ENCODE measurements around the gene OTUD3. TPM values are rescaled to one million over a fixed set of nuclear protein-coding genes. Genes with fewer than 3 reads are reported as not detected.
A peak's percentile ranks its signal among the peaks of the same experiment; 100 is the strongest.
"Not testable (repeated sequence)": the region's sequence is repeated elsewhere in the genome, so short reads cannot be mapped to it uniquely, and the experiment has no call there.

OTUD3 gene
- total RNA-seq, 1 donor from 2014 or later = 7.4 TPM

GRCh38 chr1:19910650-19911049, 28.5 kb downstream of the OTUD3 start:
- no peak for DNase-seq (ENCODE audit: low spot score)

DNA sequence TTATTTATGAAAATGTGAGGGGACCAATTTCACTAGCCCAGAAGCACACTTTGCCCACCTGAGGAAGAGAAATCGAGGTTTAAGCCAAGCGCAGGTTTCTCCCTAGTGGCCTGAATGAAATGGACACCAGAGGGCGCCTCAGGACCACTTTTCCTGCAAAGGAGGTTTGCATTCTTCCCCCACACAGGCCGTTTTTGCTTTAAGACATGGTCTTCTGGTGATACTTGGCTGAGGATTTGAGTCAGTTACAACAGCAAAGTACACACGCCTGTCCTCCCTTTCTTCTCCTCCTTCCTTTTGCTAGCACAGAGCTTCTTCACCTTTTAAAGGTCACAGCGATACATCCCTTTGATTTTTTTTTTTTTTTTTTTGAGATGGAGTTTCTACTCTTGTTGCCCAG, 35.9 kb downstream of the OTUD3 start:
- peak; percentile 83 for DNase-seq (ENCODE audit: low spot score)

DNA sequence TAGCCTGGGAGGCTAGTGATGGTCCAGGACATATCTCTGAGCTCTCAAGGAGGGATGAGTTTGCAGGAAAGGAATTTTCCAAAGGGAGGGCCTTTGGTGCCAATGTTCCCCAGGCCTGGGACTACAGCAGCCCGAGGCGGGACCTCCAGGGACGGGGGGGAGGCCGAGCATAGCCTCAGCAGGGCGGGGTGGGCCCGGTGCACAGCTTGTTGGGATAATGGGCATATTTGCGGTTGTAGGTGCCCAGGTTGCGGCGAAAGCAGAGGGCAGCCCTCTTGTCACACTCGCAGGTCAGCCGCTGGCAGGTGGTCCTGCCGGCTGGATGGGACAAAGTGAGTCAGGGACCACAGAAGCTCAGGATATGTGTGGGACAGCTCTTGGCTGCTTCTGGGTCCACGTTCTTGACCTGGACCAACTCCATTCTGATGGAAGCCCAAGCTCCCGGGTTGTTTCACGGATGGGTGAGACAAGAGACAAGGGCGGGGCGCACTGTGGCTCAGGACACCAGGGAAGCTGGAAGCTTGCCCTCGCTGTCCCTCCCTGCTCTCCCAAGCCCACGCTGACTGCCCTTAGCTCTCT, 38.0 kb downstream of the OTUD3 start:
- DNase-seq (ENCODE audit: low spot score) = no peak

DNA sequence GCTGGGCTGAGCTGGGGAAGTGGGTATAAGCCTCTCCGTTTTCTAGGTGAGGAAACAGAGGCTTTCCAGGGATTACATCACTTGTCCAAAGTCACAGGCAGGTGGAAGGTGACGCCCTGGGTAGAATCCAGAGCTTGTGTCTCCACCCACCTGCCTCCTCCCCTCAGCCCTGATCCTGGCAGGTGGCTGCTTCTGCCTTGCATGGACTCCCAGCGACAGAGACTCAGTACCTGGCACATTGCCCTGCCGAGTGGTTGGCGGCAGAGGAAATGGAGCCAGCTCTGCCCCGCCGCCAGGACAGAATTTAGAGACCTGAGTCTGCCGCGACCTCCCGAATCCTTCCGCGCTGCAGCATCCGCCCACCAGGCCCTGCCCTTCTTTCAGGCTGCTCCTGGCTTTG, 39.1 kb downstream of the OTUD3 start:
- DNase-seq (ENCODE audit: low spot score) = no peak

- no peak for DNase-seq (ENCODE audit: low spot score)
Observed at GRCh38 chr1:19922015-19922688, 40.0 kb downstream of the OTUD3 start.

DNA sequence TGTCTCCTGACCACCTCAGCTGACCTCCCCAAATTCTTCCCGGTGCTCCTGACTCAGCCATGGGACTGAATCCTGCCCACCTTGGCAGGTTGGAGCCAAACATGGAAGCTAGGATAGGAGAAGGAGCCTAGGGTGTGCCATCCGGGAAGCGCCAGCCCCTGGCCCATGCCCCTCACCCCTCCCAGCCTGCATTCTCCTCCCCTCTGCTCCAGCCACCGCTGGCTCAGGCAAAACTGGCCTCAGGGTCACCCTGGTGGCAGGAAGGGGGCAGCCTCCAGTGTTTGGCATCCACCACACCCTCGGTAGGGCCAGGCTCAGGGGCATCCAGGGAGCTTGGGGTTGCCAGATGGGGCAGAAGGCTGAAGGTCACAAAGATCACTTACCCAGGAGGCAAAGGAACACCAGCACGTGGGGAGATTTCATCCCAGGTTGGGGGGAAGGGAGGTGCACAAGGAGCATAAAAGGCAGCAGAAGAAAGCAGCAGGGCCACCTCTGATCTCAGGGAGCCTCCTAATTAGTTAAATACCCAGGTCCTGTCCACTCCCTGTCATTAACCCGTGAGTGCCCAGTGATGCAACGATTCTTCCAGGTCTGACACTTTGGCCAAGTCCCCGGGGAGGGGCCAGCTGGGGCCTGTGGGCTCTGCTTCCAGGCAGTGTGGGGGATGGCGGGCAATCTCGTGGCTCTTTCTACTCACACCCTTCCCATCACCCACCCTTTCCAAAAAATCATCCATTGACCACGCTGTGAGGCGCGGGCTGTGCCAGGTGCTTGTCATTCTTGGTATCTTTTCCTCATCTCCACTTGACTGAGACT, 41.1 kb downstream of the OTUD3 start, which contains the start of gene PLA2G2E:
PLA2G2E (minus strand) TSS at position 481 of the 816 bp plus-strand sequence; CDS start at position 423, 58 bp downstream.
- DNase-seq (ENCODE audit: low spot score) = no peak

- no peak for DNase-seq (ENCODE audit: low spot score)
Observed at GRCh38 chr1:19923953-19924346, 41.8 kb downstream of the OTUD3 start.

- no peak for DNase-seq (ENCODE audit: low spot score)
Observed at GRCh38 chr1:19925342-19926070, 43.3 kb downstream of the OTUD3 start.

DNA sequence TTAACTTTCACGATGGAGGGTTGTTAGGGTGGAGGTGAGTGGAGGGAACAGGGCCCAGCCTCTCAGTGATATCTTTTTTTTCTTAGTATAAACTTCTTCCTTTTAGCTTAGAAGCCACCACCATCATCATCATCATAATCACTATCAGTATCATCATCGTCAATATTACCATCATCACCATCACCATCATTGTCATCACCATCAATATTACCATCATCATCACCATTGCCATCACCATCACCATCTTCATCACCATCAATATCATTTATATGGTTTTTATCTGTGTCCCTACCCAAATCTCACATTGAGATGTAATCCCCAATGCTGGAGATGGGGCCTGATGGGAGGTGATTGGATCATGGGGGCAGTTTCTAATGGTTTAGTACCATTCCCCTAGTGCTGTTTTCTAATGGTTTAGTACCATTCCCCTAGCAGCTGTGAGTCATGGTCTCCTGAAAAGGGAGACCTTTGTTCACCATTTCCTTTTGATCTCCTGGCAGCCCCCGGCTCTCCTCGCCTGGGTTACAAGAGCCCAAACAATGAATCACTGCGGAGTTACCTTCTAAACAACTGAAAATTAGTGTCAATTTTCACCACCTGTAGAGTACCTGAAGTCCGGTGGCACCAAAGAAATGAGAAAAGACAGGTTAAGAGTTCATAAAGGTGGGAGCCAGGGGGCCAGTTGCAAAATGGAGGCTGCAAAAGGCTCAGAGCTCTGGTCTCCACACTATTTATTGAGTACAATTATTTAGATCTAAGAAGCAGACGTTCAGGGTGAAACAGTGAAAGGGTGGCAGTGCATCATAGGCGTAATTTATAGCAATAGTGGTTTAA, 44.3 kb downstream of the OTUD3 start:
- no peak for DNase-seq (ENCODE audit: low spot score)

DNA sequence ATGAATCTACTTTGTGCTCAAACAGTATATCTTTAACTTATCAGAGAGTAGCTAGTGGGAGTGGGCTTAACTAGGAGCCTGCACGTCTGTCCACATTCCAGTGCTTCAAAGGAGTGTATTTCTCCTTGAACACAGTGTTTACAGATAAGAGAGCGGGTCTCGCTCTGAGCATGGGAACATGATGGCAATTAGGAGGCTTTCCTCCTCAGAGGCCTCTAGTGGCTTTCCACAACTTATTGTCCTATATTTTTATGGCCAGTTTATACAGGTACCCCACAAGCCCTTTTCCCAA, 44.9 kb downstream of the OTUD3 start:
- not testable (repeated sequence) for DNase-seq (ENCODE audit: low spot score)

DNA sequence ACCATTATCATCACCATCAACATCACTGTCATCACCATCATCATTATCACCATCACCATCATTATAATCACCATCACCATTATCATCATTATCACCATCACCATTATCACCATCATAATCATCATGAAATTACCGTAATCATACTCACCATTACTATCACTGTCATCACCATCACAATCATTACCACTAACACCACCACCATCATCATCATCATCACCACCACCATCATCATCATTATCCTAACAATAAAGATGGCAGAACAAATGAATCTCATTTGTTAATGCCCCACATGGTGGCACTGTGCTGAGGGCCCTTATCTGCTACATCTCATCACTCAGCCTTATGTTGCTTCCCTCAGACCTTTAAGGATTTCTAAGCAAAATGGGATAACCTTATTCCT, 50.7 kb downstream of the OTUD3 start:
- DNase-seq (ENCODE audit: low spot score) = no peak

DNA sequence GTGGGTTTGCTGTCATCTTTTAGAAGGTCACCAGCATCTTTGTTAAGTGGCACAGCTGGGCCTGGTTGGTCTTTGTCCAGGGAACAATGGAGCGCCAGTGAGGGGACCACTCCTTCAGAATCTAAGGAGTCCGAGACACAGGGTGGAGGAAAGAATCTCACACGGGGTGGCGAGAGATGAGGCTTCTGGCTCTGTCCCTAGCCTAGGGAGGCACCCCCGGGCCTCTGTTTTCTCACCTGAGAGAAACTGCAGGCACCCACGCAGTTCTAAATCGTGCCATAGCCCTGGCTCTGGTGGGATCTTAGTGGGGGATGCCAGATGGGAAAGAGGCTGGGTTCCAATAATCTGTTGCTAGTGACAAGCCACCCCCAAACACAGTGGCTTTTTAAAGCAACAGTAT, 52.1 kb downstream of the OTUD3 start:
- no peak for DNase-seq (ENCODE audit: low spot score)

DNA sequence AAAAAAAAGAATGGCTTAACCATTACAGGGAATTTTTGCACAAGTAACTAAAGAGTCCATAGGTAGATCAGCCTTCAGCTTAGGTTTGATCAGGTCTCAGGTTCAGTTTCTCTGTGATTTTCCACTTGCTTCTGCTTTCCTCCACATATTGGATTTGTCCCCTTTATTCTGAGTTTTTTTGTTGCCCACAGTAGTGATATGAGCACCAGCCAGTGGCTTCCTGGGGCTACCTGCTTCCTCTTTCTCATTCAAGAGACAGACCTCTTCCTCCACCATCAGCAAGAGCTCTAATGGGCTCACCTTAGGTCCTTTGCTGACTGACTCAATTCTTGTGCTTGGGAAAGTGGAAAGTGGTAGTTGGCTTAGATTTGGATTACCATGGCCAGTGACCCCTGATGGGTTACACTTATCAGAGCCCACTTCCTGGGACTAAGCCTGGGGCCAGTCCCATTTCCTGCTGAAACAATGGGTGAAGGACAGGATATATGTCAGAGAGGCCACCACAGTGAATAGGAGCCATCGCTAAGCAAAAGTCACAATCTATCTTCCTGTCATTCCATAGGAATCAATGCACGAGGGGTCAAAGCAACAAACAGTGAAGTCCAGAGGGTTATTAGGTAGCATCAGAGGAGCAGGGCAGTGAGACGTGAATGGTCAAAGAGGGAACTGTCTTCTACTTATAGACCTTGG, 54.0 kb downstream of the OTUD3 start:
- no peak for DNase-seq (ENCODE audit: low spot score)

DNA sequence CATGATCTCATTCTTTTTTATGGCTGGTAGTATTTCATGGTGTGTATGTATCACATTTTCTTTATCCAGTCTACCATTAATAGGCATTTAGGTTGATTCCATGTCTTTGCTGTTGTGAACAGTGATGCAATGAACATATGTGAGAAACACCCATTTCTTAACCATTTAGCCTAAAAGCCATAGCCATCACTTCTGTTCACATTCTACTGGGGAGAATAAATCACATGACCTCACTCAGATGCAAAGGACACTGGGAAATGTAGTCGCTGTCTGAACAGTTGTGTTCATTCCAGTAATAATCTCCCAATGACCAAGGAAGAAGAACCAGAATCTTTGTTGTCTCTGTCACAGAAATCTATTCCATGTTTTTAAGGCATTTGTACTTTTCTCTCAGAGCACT, 56.3 kb downstream of the OTUD3 start:
- DNase-seq (ENCODE audit: low spot score) = no peak

- no peak for DNase-seq (ENCODE audit: low spot score)
Observed at GRCh38 chr1:19940486-19941205, 58.5 kb downstream of the OTUD3 start.

GRCh38 chr1:19941206-19941568, 59.0 kb downstream of the OTUD3 start:
- DNase-seq (ENCODE audit: low spot score) = no peak

DNA sequence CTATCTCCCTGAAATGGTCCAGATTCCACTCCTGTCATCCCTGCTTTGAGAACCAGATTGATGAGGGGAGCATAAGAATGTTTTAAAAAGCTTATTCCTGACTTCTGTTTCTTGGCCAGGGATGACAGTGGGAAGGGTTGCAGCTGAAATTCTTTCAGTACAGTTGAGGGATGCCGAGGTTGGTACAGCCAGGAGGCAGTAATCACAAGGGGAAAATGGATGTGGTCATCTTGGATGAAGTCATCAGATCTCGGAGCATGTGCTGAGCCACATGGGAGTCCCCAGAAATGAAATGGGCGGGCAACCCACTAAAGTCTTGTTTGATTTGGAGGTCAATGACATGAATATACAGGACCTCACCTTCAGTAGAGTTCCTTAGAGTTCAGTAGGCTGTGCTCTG, 59.9 kb downstream of the OTUD3 start:
- no peak for DNase-seq (ENCODE audit: low spot score)

DNA sequence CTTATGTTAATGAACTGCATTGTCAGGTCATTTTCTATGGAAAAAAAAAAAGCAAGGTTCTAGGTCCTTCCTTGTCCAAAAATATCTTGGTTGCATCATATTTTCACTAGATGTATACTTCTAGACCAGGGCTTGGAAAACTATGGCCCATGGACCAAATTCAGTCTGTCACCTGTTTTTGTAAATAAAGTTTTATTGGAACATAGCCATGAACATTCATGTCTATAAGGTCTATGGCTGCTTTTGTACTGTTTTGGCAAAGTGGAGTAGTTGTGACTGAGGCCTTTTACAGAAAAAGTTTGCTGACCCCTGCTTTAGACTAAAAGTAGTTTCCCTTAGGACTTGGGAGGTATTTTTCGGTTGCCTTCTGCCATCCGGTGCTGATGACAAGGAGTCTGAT, 60.5 kb downstream of the OTUD3 start:
- DNase-seq (ENCODE audit: low spot score) = no peak

DNA sequence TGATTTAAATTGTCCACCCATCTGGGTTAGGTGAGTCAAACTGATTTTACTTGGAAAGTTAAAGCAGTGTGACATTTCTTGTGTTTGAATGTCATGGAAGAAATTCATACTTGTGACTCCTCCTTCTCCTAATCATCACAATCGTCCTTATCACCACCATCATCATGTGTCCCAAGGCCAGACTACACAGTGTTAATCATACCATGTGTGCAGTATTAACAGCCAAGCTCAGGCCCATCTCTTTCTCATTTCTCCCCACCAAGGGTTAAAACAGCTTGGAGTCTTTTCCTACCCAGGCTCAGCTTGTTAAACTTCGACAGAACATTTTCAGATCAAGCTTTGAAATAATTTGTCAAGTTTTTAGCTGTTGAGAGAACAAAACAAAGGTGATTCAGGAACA, 63.7 kb downstream of the OTUD3 start:
- no peak for DNase-seq (ENCODE audit: low spot score)

- no peak for DNase-seq (ENCODE audit: low spot score)
Observed at GRCh38 chr1:19946331-19946751, 64.1 kb downstream of the OTUD3 start.

Measured in mucosa of gallbladder (tissue), 1 donor.